ENCODE results near the gene STAT5A. TPM values are rescaled to one million over a fixed set of nuclear protein-coding genes. Genes with fewer than 3 reads are reported as not detected.

Gene STAT5A
- total and polyA plus RNA-seq, 3 donors from 2014 or later: 13.7 to 37.0 (median 27.8) TPM

Other genes starting within 250 kb of the STAT5A start
- gene C17orf113, start 237.9 kb upstream of the STAT5A start, total RNA-seq: 10 to 100 TPM in 1 of 2 donors, 1 to 10 TPM in 1; 7.7 to 11.3 TPM
- 2.8 TPM for gene C17orf113, start 237.9 kb upstream of the STAT5A start, polyA plus RNA-seq (ENCODE audit: insufficient read depth, low read depth, low replicate concordance)
- 10 to 100 TPM; 17.9 to 26.6 TPM for gene ZNF385C, start 190.0 kb upstream of the STAT5A start, total RNA-seq
- gene ZNF385C, start 190.0 kb upstream of the STAT5A start, polyA plus RNA-seq (ENCODE audit: insufficient read depth, low read depth, low replicate concordance): 21.4 TPM
- 10 to 100 TPM; 35.9 to 51.1 TPM for gene DHX58, start 175.8 kb upstream of the STAT5A start, total RNA-seq
- gene DHX58, start 175.8 kb upstream of the STAT5A start, polyA plus RNA-seq (ENCODE audit: insufficient read depth, low read depth, low replicate concordance): 56.3 TPM
- 100 to 1,000 TPM; 109 to 111 TPM for gene KAT2A, start 167.1 kb upstream of the STAT5A start, total RNA-seq
- gene KAT2A, start 167.1 kb upstream of the STAT5A start, polyA plus RNA-seq (ENCODE audit: insufficient read depth, low read depth, low replicate concordance): 37.6 TPM
- gene HSPB9, start 165.7 kb upstream of the STAT5A start, total RNA-seq: 1 to 10 TPM; 6.9 to 9.8 TPM
- gene HSPB9, start 165.7 kb upstream of the STAT5A start, polyA plus RNA-seq (ENCODE audit: insufficient read depth, low read depth, low replicate concordance): 12.9 TPM
- gene RAB5C, start 133.5 kb upstream of the STAT5A start, total RNA-seq: 100 to 1,000 TPM in 1 of 2 donors, 10 to 100 TPM in 1; 96.0 to 152 TPM
- gene RAB5C, start 133.5 kb upstream of the STAT5A start, polyA plus RNA-seq (ENCODE audit: insufficient read depth, low read depth, low replicate concordance): 139 TPM
- gene KCNH4, start 107.4 kb upstream of the STAT5A start, total RNA-seq: under 1 TPM; 0.24 to 0.56 TPM
- gene KCNH4, start 107.4 kb upstream of the STAT5A start, polyA plus RNA-seq (ENCODE audit: insufficient read depth, low read depth, low replicate concordance): 0.42 TPM
- not detected for gene HCRT, start 103.0 kb upstream of the STAT5A start, total RNA-seq
- gene HCRT, start 103.0 kb upstream of the STAT5A start, polyA plus RNA-seq (ENCODE audit: insufficient read depth, low read depth, low replicate concordance): not detected
- 10 to 100 TPM; 28.3 to 36.6 TPM for gene GHDC, start 94.0 kb upstream of the STAT5A start, total RNA-seq
- gene GHDC, start 94.0 kb upstream of the STAT5A start, polyA plus RNA-seq (ENCODE audit: insufficient read depth, low read depth, low replicate concordance): 16.9 TPM
- 10 to 100 TPM; 65.9 to 81.5 TPM for gene STAT5B, start 12.1 kb upstream of the STAT5A start, total RNA-seq
- gene STAT5B, start 12.1 kb upstream of the STAT5A start, polyA plus RNA-seq (ENCODE audit: insufficient read depth, low read depth, low replicate concordance): 66.0 TPM
- gene STAT3, start 99.9 kb downstream of the STAT5A start, total RNA-seq: 100 to 1,000 TPM; 107 to 117 TPM
- gene STAT3, start 99.9 kb downstream of the STAT5A start, polyA plus RNA-seq (ENCODE audit: insufficient read depth, low read depth, low replicate concordance): 69.5 TPM
- gene CAVIN1, start 134.8 kb downstream of the STAT5A start, total RNA-seq: 10 to 100 TPM; 49.4 to 68.4 TPM
- 106 TPM for gene CAVIN1, start 134.8 kb downstream of the STAT5A start, polyA plus RNA-seq (ENCODE audit: insufficient read depth, low read depth, low replicate concordance)
- 100 to 1,000 TPM; 131 to 143 TPM for gene ATP6V0A1, start 170.4 kb downstream of the STAT5A start, total RNA-seq
- gene ATP6V0A1, start 170.4 kb downstream of the STAT5A start, polyA plus RNA-seq (ENCODE audit: insufficient read depth, low read depth, low replicate concordance): 89.9 TPM
- 10 to 100 TPM; 37.6 to 40.6 TPM for gene NAGLU, start 247.7 kb downstream of the STAT5A start, total RNA-seq
- 18.9 TPM for gene NAGLU, start 247.7 kb downstream of the STAT5A start, polyA plus RNA-seq (ENCODE audit: insufficient read depth, low read depth, low replicate concordance)